MCF 10A (cell line): ENCODE results near the gene TACR2. TPM values are rescaled to one million over a fixed set of nuclear protein-coding genes. Genes with fewer than 3 reads are reported as not detected.

Source experiments
- Bru-seq: library from RNA; stranded (reverse); fragments of 400-500 nt; gene quantifications from one replicate; lab custom pipeline; 2021; lab: Mats Ljungman, UMichigan
- BruChase-seq, 2 experiments: library from RNA; stranded (reverse); fragments of 400-500 nt; gene quantifications; one replicate each; lab custom pipeline; 2021; lab: Mats Ljungman, UMichigan
- BruUV-seq: library from RNA; stranded (reverse); fragments of 400-500 nt; replicated peaks from 2 replicates; lab custom pipeline; 2021; lab: Mats Ljungman, UMichigan
- CTCF ChIA-PET: fragments of 300-600 bp; sonication (Branson Sonifier 250); formaldehyde crosslinking; extraction: SDS; loops from one replicate; lab custom pipeline; 2021; ENCODE audit warnings: antibody characterized with exemption, inconsistent platforms; lab: Yijun Ruan, JAX
- POLR2A ChIA-PET: fragments of 300-600, 350-650 bp; sonication (Branson Sonifier 250); formaldehyde crosslinking; extraction: SDS; loops from one replicate; lab custom pipeline; 2020; ENCODE audit warnings: antibody characterized with exemption, inconsistent platforms; lab: Yijun Ruan, JAX
- DNase-seq: peaks from one replicate; pipeline ENCODE4 v3.0.0-alpha.2; 2018; ENCODE audit not compliant: unreplicated experiment
- H3K27ac Mint-ChIP-seq: one replicate; pipeline ENCODE4 v1.8.0; 2022; ENCODE audit warnings: mild to moderate bottlenecking, low read depth, mixed read lengths; ENCODE audit not compliant: unreplicated experiment
- H3K27me3 Mint-ChIP-seq: one replicate; pipeline ENCODE4 v1.8.0; 2022; ENCODE audit warnings: mixed read lengths; ENCODE audit not compliant: insufficient read depth, unreplicated experiment
- H3K36me3 Mint-ChIP-seq: one replicate; pipeline ENCODE4 v1.8.0; 2022; ENCODE audit warnings: mild to moderate bottlenecking, moderate library complexity, mixed read lengths; ENCODE audit not compliant: insufficient read depth, unreplicated experiment
- H3K4me1 Mint-ChIP-seq: one replicate; pipeline ENCODE4 v1.8.0; 2022; ENCODE audit warnings: mixed read lengths; ENCODE audit not compliant: insufficient read depth, unreplicated experiment
- H3K4me3 Mint-ChIP-seq: one replicate; pipeline ENCODE4 v1.8.0; 2022; ENCODE audit warnings: mild to moderate bottlenecking, moderate library complexity, mixed read lengths; ENCODE audit not compliant: unreplicated experiment
- H3K9me3 Mint-ChIP-seq: one replicate; pipeline ENCODE4 v1.8.0; 2022; ENCODE audit warnings: mixed read lengths; ENCODE audit not compliant: unreplicated experiment
- intact Hi-C: fragments of 100-400 bp; cut with micrococcal nuclease; formaldehyde crosslinking; loops from 2 replicates; pipeline ENCODE4 v1.14.1; 2022
- long read RNA-seq: library from polyadenylated mRNA; stranded (forward); transcript quantifications from one replicate; pipeline ENCODE4 v2.0.0, GENCODE V29; 2022
- total RNA-seq: library from RNA; stranded (reverse); gene quantifications from 2 replicates; pipeline ENCODE4 v1.2.3, GENCODE V29; 2022
- TF ChIP-seq, protein P1 (sequence below): fragments of 200-600 bp; IDR thresholded peaks from one replicate; pipeline ENCODE4 v1.8.0; 2022; ENCODE audit warnings: antibody characterized with exemption, mild to moderate bottlenecking; ENCODE audit not compliant: unreplicated experiment

The TACR2 gene
- total RNA-seq = not detected in 2 replicates
- Bru-seq, nascent RNA = not detected
- percentile 7 among the genes with signal in this experiment for BruChase-seq, experiment 1, labeled RNA remaining after a 6-hour chase
- BruChase-seq, experiment 2, labeled RNA remaining after a 2-hour chase = not detected
- long read RNA-seq = 0 reads

- intact Hi-C loops = no loop called here
- CTCF ChIA-PET = interaction anchor here (0.9 kb wide), 1 partner anchor 138 kb away, joined by 4 read pairs; no protein-coding TSS in a partner anchor
- H3K27ac Mint-ChIP-seq = no peak within 1 kb of the TSS
- no peaks in the 10 kb centered on the region for H3K9me3 Mint-ChIP-seq
- no peaks in the 10 kb centered on the region for H3K4me1 Mint-ChIP-seq
- H3K4me3 Mint-ChIP-seq = no peak within 1 kb of the TSS
- TF ChIP-seq, protein P1, sequence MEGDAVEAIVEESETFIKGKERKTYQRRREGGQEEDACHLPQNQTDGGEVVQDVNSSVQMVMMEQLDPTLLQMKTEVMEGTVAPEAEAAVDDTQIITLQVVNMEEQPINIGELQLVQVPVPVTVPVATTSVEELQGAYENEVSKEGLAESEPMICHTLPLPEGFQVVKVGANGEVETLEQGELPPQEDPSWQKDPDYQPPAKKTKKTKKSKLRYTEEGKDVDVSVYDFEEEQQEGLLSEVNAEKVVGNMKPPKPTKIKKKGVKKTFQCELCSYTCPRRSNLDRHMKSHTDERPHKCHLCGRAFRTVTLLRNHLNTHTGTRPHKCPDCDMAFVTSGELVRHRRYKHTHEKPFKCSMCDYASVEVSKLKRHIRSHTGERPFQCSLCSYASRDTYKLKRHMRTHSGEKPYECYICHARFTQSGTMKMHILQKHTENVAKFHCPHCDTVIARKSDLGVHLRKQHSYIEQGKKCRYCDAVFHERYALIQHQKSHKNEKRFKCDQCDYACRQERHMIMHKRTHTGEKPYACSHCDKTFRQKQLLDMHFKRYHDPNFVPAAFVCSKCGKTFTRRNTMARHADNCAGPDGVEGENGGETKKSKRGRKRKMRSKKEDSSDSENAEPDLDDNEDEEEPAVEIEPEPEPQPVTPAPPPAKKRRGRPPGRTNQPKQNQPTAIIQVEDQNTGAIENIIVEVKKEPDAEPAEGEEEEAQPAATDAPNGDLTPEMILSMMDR = no peak
- no peaks in the 10 kb centered on the region for H3K27me3 Mint-ChIP-seq
- no peaks in the 10 kb centered on the region for H3K36me3 Mint-ChIP-seq
- BruUV-seq = no TSS peak
- POLR2A ChIA-PET = no interaction called here
- DNase-seq = no peak
Observed at GRCh38 chr10:69416695-69417094, at the start of gene TACR2. TSS of gene TACR2 (minus strand) at chr10:69416918. CDS start at chr10:69416323, 595 bp downstream.

- intact Hi-C loops = no loop called here
- CTCF ChIA-PET = interaction anchor here (1.0 kb wide), 1 partner anchor 38 kb away, joined by 3 read pairs; no protein-coding TSS in a partner anchor
- no TSS peak for BruUV-seq
- no peak overlapping the region for H3K27ac Mint-ChIP-seq
- TF ChIP-seq, protein P1 = no peak
- H3K9me3 Mint-ChIP-seq = no peaks in the 10 kb centered on the region
- H3K4me3 Mint-ChIP-seq = no peak overlapping the region
- peaks cover 9% of the 10 kb centered on the region for H3K27me3 Mint-ChIP-seq
- DNase-seq = no peak
- H3K36me3 Mint-ChIP-seq = no peaks in the 10 kb centered on the region
- POLR2A ChIA-PET = no interaction called here
- H3K4me1 Mint-ChIP-seq = no peaks in the 10 kb centered on the region
Observed at GRCh38 chr10:69466158-69466490, 49.4 kb upstream of the TACR2 start.

DNA sequence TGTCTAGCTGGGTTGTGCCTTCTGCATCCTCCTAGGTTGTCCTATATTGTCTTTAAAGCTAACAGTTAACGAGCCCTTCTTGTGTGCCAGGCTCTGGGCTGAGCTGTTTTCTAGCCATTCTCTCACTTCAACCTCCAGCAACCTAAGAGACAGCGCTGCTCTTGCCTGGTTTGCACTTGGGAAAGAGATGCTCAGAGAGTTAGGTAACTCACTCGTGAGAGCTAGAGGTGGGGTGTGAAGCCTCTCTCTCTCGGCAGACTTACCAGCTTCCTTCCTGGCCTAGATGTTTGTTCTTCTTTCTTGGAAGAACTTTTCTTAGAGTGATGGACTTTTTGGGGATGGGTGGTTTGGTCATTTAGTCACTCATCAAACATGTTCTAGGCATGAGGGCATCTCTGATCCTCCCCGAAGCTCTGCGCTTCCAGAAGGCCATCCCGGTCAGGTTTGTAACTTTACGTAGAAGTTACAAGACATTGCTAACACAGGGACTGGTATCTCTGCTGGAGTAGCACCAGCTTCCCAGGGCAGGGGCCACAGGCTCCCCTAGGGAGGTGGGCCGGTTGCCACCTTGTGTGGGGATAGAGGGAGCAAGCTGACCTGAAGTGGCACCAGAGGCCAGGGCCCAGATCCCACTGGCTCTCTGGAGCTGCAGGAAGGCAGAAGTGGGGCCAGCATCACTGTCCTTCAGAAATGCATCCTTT, 48.9 kb upstream of the TACR2 start:
- TF ChIP-seq, protein P1 = no peak
- ChIA-PET CTCF (interaction anchor here (1.0 kb wide), 1 partner anchor 38 kb away, joined by 3 read pairs; no protein-coding TSS in a partner anchor), POLR2A (interaction anchor here (0.5 kb wide), 1 partner anchor 350 kb away, joined by 3 read pairs; no protein-coding TSS in a partner anchor)
- Mint-ChIP-seq H3K27me3 (peaks cover 4% of the 10 kb centered on the region), H3K36me3 (no peaks in the 10 kb centered on the region), H3K4me1 (no peaks in the 10 kb centered on the region), H3K4me3 (no peak overlapping the region), H3K9me3 (no peaks in the 10 kb centered on the region), H3K27ac (no peak overlapping the region)
- intact Hi-C loops = no loop called here
- no peak for DNase-seq
- no TSS peak for BruUV-seq

- ChIA-PET CTCF (no interaction called here), POLR2A (interaction anchor here (0.5 to 0.6 kb wide), 2 partner anchors 11 to 15 kb away, joined by 3 read pairs; no protein-coding TSS in a partner anchor)
- no peaks in the 10 kb centered on the region for H3K27me3 Mint-ChIP-seq
- no peak overlapping the region for H3K27ac Mint-ChIP-seq
- DNase-seq = no peak
- intact Hi-C loops = no loop called here
- no peaks in the 10 kb centered on the region for H3K36me3 Mint-ChIP-seq
- TF ChIP-seq, protein P1 = no peak
- H3K4me1 Mint-ChIP-seq = no peaks in the 10 kb centered on the region
- no peaks in the 10 kb centered on the region for H3K9me3 Mint-ChIP-seq
- no TSS peak for BruUV-seq
- H3K4me3 Mint-ChIP-seq = no peak overlapping the region
Observed at GRCh38 chr10:69464801-69465401, 48.2 kb upstream of the TACR2 start.
